ENCODE data around the gene INPP5K. TPM values are rescaled to one million over a fixed set of nuclear protein-coding genes. Genes with fewer than 3 reads are reported as not detected.
A peak's percentile ranks its signal among the peaks of the same experiment; 100 is the strongest.

Gene INPP5K
- total RNA-seq, 2 experiments from 2014 or later: 52.4 to 58.1 TPM

DNA sequence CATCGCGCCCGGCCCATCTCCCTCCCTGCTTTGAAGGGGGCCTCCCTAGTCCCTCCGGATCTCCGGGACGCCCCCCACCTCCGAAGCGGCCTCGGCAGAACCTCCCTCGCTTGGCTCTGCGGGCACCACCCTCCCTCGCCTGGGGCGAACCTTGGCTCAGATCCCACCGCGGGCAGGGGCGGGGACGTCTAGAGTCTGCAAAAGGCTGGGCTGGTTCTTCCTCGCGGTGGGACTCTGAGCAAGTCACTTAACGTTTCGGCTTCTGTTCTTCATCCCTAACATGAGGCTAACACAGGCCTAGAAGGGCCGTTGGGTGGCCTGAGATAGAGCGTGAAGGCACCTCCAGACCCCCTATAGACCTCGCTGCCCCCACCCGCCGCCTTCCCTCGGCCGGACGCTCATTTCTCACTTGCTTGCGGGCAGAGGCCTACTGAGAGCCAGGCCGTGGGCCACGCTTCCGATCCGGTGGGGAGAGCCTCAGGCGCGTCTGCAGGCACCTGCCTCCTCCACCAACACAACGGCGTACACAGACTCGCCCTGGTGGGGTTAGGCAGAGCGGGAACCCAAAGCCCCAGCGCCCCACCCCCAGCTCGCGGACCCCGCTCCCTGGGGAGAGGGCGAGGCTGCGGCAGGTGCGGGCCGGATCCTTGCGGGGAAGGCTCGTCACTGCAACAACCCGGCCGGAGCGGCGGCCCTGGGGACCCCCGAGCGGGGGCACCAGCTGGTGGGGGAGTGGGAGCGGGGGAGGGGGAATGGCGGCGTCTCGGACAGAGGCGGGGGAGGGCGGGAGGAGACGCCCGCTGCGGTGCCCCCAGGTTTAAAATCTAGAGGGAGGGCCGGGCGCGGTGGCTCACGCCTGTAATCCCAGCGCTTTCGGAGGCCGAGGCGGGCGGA, 29.4 kb downstream of the INPP5K start:
- POLR2A ChIA-PET: interaction anchor here (0.7 to 3.9 kb wide), 13 partner anchors 9 to 126 kb away, joined by 3 to 34 read pairs (median 3); partner anchors contain the start of genes CRK, INPP5K and YWHAE
- Mint-ChIP-seq H3K9me3 (no peaks in the 10 kb centered on the region), H3K27me3 (peaks cover 2% of the 10 kb centered on the region), H3K4me3 (peak overlapping the region; percentile 77), H3K4me1 (peaks cover 47% of the 10 kb centered on the region), H3K27ac (peak overlapping the region; percentile 89), H3K36me3 (ENCODE audit: low read depth) (peaks cover 12% of the 10 kb centered on the region)
- DNase-seq: peak; percentile 67
- CTCF ChIA-PET: interaction anchor here (0.8 to 1.3 kb wide), 3 partner anchors 12 to 122 kb away, joined by 3 to 5 read pairs (median 4); no protein-coding TSS in a partner anchor

- H3K4me1 Mint-ChIP-seq: peaks cover 41% of the 10 kb centered on the region
- CTCF ChIA-PET: no interaction called here
- POLR2A ChIA-PET: interaction anchor here (1.3 to 3.9 kb wide), 3 partner anchors 23 to 31 kb away, joined by 5 to 34 read pairs (median 7); partner anchors contain the start of gene INPP5K
- DNase-seq: peak; percentile 70
- peak overlapping the region; percentile 77 for H3K4me3 Mint-ChIP-seq
- H3K36me3 Mint-ChIP-seq (ENCODE audit: low read depth): peaks cover 25% of the 10 kb centered on the region
- no peaks in the 10 kb centered on the region for H3K9me3 Mint-ChIP-seq
- no peaks in the 10 kb centered on the region for H3K27me3 Mint-ChIP-seq
- peak overlapping the region; percentile 69 for H3K27ac Mint-ChIP-seq
Measured at GRCh38 chr17:1485423-1486376, 30.7 kb downstream of the INPP5K start.

DNA sequence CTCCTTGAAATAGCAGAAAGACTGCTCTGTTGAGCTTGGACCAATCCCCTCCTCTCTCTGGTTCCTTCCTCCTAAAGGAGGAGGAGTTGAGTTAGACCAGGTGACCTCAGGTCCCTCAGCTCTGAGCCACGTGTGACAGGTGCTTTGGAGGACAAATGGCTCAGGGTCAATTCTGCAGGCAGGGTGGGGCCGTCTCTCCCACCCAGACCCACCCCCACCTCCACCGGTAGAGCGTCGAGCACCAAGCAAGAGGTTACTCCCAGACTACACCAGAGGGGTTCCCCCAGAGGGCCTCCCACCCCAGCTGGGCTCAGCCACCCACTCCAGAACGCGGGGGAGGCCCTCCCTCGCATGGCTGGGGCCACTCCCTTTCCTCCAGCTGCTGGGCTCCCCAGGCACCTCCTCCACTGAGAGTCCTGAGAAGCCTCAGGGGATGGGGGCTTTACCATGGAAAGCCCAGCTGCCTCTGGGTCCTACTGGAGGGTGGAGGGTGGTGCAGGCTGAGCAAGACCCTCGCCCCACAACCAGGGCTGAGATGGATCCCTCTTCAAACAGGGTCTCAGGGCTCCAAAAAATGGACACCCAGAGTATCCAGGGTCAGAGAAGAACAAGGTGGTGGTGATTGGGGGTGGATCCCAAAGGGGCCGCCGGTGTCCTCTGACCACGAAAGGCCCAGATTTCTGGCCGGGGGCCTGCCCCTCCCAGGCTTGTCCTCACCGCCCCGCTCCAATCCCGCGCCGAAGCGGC, 31.6 kb downstream of the INPP5K start:
- peaks cover 36% of the 10 kb centered on the region for H3K4me1 Mint-ChIP-seq
- no peaks in the 10 kb centered on the region for H3K27me3 Mint-ChIP-seq
- H3K36me3 Mint-ChIP-seq (ENCODE audit: low read depth): peaks cover 29% of the 10 kb centered on the region
- ChIA-PET CTCF (no interaction called here), POLR2A (interaction anchor here (0.7 to 1.4 kb wide), 4 partner anchors 22 to 85 kb away, joined by 3 to 7 read pairs (median 4); partner anchors contain the start of genes CRK, INPP5K and YWHAE)
- peak overlapping the region; percentile 69 for H3K27ac Mint-ChIP-seq
- peak overlapping the region; percentile 77 for H3K4me3 Mint-ChIP-seq
- H3K9me3 Mint-ChIP-seq: no peaks in the 10 kb centered on the region
- peak; percentile 57 for DNase-seq

GRCh38 chr17:1484060-1484535, 32.3 kb downstream of the INPP5K start:
- Mint-ChIP-seq H3K36me3 (ENCODE audit: low read depth) (peaks cover 33% of the 10 kb centered on the region), H3K4me1 (peaks cover 31% of the 10 kb centered on the region), H3K4me3 (peak overlapping the region; percentile 77), H3K9me3 (no peaks in the 10 kb centered on the region), H3K27me3 (no peaks in the 10 kb centered on the region), H3K27ac (no peak overlapping the region)
- POLR2A ChIA-PET: interaction anchor here (0.7 to 1.4 kb wide), 4 partner anchors 21 to 84 kb away, joined by 3 to 7 read pairs (median 4); partner anchors contain the start of genes CRK, INPP5K and YWHAE
- DNase-seq: no peak
- CTCF ChIA-PET: no interaction called here

GRCh38 chr17:1482680-1483079, 33.7 kb downstream of the INPP5K start:
- no peaks in the 10 kb centered on the region for H3K9me3 Mint-ChIP-seq
- H3K4me1 Mint-ChIP-seq: peaks cover 22% of the 10 kb centered on the region
- H3K27me3 Mint-ChIP-seq: no peaks in the 10 kb centered on the region
- H3K4me3 Mint-ChIP-seq: no peak overlapping the region
- CTCF ChIA-PET: no interaction called here
- no peak overlapping the region for H3K27ac Mint-ChIP-seq
- H3K36me3 Mint-ChIP-seq (ENCODE audit: low read depth): peaks cover 40% of the 10 kb centered on the region
- no peak for DNase-seq
- POLR2A ChIA-PET: no interaction called here

DNA sequence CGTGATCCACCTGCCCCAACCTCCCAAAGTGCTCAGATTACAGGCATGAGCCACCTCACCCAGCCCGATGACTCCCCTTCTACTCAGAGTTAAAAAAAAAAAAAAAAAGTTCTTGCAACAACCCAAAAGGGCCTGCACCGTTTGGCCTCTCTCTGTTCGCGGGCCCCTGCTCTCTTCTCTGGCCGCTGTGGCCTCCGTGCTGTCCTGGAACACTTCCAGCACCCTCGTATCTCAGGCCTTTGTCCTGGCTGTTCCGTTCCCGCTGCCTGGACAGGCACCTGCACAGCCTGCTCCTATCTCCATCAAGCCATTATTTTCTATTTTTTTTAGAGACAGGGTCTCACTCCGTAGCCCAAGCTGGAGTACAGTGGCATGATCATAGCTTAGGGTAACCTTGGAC, 34.7 kb downstream of the INPP5K start:
- Mint-ChIP-seq H3K36me3 (ENCODE audit: low read depth) (peaks cover 37% of the 10 kb centered on the region), H3K4me3 (no peak overlapping the region), H3K27me3 (no peaks in the 10 kb centered on the region), H3K4me1 (peaks cover 14% of the 10 kb centered on the region), H3K27ac (no peak overlapping the region), H3K9me3 (no peaks in the 10 kb centered on the region)
- ChIA-PET POLR2A (no interaction called here), CTCF (no interaction called here)
- DNase-seq: no peak

DNA sequence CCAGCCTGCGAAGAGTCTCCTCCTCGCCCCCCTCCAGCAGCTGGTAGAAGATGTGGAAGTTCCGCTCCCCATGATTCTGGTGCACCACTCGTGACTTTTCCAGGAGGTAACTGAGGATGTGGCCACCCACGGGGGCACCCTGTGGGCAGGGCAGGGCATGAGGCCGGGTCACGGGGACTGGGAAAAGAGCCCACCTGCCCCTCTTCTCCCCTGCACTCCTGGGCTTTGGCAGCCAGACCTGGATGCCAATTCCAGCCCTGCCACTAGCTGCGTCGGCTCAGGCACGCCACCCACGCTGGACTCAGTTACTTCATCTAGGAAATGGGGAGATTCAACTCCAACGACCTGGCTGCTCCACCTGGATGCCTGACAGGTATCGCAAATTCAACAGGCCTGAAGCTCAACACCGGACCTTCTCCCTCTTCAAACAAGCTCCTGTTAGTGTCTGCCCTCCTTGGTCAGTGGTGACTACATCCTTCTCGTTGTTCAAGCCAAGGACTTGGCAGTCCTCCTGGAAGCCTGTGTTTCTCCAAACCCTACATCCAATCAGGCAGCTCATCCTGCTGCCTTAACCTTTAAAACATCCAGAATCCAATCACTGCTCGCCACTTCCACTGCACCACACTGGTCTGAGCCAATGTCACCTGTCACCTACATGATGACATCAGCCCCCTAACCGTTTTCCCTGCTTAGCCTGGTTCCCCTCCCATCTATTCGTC, 35.5 kb downstream of the INPP5K start:
- CTCF ChIA-PET: interaction anchor here (0.6 kb wide), 1 partner anchor 224 kb away, joined by 4 read pairs; no protein-coding TSS in a partner anchor
- peaks cover 13% of the 10 kb centered on the region for H3K4me1 Mint-ChIP-seq

DNA sequence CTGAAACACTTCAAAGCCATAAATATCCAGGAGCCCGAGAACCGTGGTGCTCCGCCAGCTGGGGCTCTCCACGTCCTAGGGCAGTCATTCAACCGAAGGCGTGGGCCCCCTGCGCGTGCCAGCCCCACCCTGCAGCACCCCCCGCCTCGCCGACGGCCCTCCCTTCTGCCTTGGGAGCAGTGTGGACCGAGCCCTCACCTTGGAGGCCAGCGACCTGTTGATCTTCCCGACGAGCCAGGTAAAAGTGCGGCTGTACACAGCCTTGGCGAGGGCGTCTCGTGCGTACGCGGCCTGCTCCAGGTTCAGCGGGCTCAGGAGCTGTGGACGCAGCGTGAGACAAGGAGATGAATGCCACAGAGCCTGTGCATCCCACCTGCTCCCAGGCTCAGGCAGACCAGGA, 38.0 kb downstream of the INPP5K start:
- no peaks in the 10 kb centered on the region for H3K9me3 Mint-ChIP-seq
- POLR2A ChIA-PET: interaction anchor here (0.7 to 1.5 kb wide), 2 partner anchors 9 to 16 kb away, joined by 3 to 7 read pairs; no protein-coding TSS in a partner anchor
- DNase-seq: no peak
- CTCF ChIA-PET: interaction anchor here (0.7 kb wide), 1 partner anchor 107 kb away, joined by 3 read pairs; no protein-coding TSS in a partner anchor
- H3K27me3 Mint-ChIP-seq: no peaks in the 10 kb centered on the region
- H3K4me3 Mint-ChIP-seq: no peak overlapping the region
- H3K4me1 Mint-ChIP-seq: peaks cover 8% of the 10 kb centered on the region
- peaks cover 44% of the 10 kb centered on the region for H3K36me3 Mint-ChIP-seq (ENCODE audit: low read depth)
- H3K27ac Mint-ChIP-seq: no peak overlapping the region

More for the DNA sequence above, 35.5 kb downstream of the INPP5K start:
- Mint-ChIP-seq H3K36me3 (ENCODE audit: low read depth) (peaks cover 37% of the 10 kb centered on the region), H3K27ac (no peak overlapping the region), H3K27me3 (no peaks in the 10 kb centered on the region), H3K9me3 (no peaks in the 10 kb centered on the region), H3K4me3 (no peak overlapping the region)
- POLR2A ChIA-PET: interaction anchor here (1.2 kb wide), 1 partner anchor 36 kb away, joined by 3 read pairs; the partner anchor contains the start of gene INPP5K
- no peak for DNase-seq

DNA sequence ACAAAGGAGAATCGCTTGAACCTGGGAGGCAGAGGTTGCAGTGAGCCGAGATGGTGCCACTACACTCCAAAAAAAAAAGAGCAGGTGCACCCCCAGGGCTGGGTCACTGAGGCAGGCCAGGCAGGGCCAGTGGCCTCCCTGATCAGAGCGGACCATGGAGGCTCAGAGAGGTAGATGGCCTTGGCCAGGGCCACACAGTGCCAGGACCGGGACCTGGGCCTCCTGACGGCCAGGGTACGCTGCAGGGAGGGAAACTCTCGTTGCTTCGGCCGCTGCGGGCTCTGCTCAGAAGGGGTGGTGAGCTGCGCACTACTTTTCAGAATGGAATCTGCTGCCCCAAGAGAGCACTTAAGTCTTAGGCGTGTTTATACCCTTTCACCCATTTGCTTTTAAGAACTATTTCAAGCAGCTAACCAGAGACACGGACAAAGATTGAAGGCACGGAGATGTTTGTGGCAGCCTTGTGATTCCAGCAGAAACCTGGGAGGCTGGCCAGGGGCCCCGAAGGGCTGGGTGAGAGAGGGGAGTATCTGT, 41.0 kb downstream of the INPP5K start:
- Mint-ChIP-seq H3K9me3 (no peaks in the 10 kb centered on the region), H3K27me3 (no peaks in the 10 kb centered on the region), H3K27ac (no peak overlapping the region), H3K4me3 (no peak overlapping the region), H3K4me1 (peaks cover 15% of the 10 kb centered on the region), H3K36me3 (ENCODE audit: low read depth) (peaks cover 35% of the 10 kb centered on the region)
- CTCF ChIA-PET: interaction anchor here (1.5 kb wide), 1 partner anchor 110 kb away, joined by 4 read pairs; no protein-coding TSS in a partner anchor
- POLR2A ChIA-PET: interaction anchor here (0.8 kb wide), 1 partner anchor 19 kb away, joined by 3 read pairs; the partner anchor contains the start of gene CRK
- DNase-seq: no peak

GRCh38 chr17:1474402-1475189, 41.8 kb downstream of the INPP5K start:
- no peaks in the 10 kb centered on the region for H3K9me3 Mint-ChIP-seq
- DNase-seq: no peak
- peaks cover 32% of the 10 kb centered on the region for H3K36me3 Mint-ChIP-seq (ENCODE audit: low read depth)
- no peaks in the 10 kb centered on the region for H3K27me3 Mint-ChIP-seq
- POLR2A ChIA-PET: interaction anchor here (0.8 kb wide), 1 partner anchor 19 kb away, joined by 3 read pairs; the partner anchor contains the start of gene CRK
- peaks cover 15% of the 10 kb centered on the region for H3K4me1 Mint-ChIP-seq
- H3K4me3 Mint-ChIP-seq: no peak overlapping the region
- CTCF ChIA-PET: interaction anchor here (1.5 kb wide), 1 partner anchor 109 kb away, joined by 4 read pairs; no protein-coding TSS in a partner anchor
- no peak overlapping the region for H3K27ac Mint-ChIP-seq

All from activated CD4-positive, alpha-beta memory T cell treated with anti-CD3 and anti-CD28 coated beads, Interleukin-2, amount 10 ng/mL, durations not matched to agents 7 days and 5 days (primary cell).